Type B pancreatic cell (in vitro differentiated cells): ENCODE measurements around the gene CFDP1. TPM values are rescaled to one million over a fixed set of nuclear protein-coding genes. Genes with fewer than 3 reads are reported as not detected.

Experiments used
- DNase-seq: peaks from one replicate; pipeline ENCODE4 v3.0.0; 2021; ENCODE audit warnings: mixed read lengths; ENCODE audit not compliant: unreplicated experiment; ENCODE audit errors: extremely low spot score
- H3K27ac Mint-ChIP-seq: 2 replicates; pipeline ENCODE4 v1.8.0; 2021; ENCODE audit warnings: mild to moderate bottlenecking, mixed read lengths
- H3K27me3 Mint-ChIP-seq: 2 replicates; pipeline ENCODE4 v1.8.0; 2021; ENCODE audit warnings: mixed read lengths
- H3K36me3 Mint-ChIP-seq: 2 replicates; pipeline ENCODE4 v1.8.0; 2021; ENCODE audit warnings: mixed read lengths
- H3K4me1 Mint-ChIP-seq: one replicate; pipeline ENCODE4 v1.8.0; 2021; ENCODE audit warnings: mixed read lengths; ENCODE audit not compliant: unreplicated experiment
- H3K4me3 Mint-ChIP-seq: 2 replicates; pipeline ENCODE4 v1.8.0; 2021; ENCODE audit warnings: mild to moderate bottlenecking, mixed read lengths
- H3K9me3 Mint-ChIP-seq: 2 replicates; pipeline ENCODE4 v1.8.0; 2021; ENCODE audit warnings: mixed read lengths
- total RNA-seq: library from RNA; stranded (reverse); gene quantifications from 2 replicates; pipeline ENCODE4 v1.2.1, GENCODE V29; 2021; ENCODE audit warnings: low replicate concordance
- TF ChIP-seq, protein P1 (sequence below): fragments of 200-600 bp; sonication (generic); conservative IDR thresholded peaks from 2 replicates; pipeline ENCODE4 v1.5.0; 2021; ENCODE audit warnings: antibody characterized with exemption, mild to moderate bottlenecking

Gene CFDP1
- total RNA-seq, 1 donor from 2014 or later: 84.9 TPM

DNA sequence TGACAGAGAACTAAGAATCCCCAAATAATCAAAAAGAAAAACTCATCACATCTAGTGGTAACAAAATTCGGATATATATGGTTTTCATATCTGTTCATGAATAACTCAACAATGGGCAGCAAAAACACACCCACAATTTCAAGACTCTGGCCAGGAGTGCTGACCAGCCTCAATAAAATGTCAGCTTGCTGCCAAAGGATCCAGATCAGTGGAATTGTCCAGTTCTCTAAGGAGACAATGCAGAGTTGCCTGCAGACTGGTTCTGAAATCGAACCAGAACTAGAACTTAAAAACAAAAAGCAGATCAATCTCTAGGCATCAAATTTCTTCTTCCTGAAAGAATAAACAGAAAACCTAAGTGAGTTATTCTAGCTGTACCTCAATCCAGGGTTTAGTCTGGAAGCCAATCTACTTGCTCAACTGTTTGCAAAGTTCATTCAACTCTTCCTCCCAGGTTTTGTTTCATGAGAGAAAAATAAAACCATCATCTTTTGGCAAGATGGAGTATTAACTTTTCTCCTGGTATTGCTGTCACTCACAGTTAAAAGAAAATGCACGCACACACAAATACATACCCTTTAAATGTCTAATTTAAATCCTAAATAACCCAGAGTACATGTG lies 61.0 kb downstream of the CFDP1 start:
- H3K4me3 Mint-ChIP-seq: no peak overlapping the region
- TF ChIP-seq, protein P1, sequence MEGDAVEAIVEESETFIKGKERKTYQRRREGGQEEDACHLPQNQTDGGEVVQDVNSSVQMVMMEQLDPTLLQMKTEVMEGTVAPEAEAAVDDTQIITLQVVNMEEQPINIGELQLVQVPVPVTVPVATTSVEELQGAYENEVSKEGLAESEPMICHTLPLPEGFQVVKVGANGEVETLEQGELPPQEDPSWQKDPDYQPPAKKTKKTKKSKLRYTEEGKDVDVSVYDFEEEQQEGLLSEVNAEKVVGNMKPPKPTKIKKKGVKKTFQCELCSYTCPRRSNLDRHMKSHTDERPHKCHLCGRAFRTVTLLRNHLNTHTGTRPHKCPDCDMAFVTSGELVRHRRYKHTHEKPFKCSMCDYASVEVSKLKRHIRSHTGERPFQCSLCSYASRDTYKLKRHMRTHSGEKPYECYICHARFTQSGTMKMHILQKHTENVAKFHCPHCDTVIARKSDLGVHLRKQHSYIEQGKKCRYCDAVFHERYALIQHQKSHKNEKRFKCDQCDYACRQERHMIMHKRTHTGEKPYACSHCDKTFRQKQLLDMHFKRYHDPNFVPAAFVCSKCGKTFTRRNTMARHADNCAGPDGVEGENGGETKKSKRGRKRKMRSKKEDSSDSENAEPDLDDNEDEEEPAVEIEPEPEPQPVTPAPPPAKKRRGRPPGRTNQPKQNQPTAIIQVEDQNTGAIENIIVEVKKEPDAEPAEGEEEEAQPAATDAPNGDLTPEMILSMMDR: no peak
- H3K9me3 Mint-ChIP-seq: no peaks in the 10 kb centered on the region
- no peak overlapping the region for H3K27ac Mint-ChIP-seq
- no peaks in the 10 kb centered on the region for H3K27me3 Mint-ChIP-seq
- H3K36me3 Mint-ChIP-seq: peaks cover 4% of the 10 kb centered on the region
- peaks cover 27% of the 10 kb centered on the region for H3K4me1 Mint-ChIP-seq
- no peak for DNase-seq

DNA sequence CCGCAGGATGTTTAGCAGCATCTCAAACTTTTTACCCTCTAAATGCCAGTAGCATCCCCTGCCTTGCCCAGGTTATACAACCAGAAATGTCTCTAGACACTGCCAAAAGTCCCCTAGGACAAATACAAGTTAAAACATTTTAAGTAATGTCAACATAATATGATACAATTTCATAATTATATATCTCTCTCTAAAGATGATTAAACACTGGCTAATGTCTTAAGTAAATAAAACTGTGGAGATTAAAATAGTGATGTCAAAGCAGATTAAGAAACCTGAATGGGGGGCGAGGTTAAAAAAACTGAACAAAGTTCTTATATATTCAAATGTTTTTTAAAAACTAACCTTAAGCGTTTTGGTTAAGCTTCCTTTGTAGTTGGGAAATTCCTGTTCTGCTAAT lies 62.1 kb downstream of the CFDP1 start:
- H3K27me3 Mint-ChIP-seq: no peaks in the 10 kb centered on the region
- peaks cover 15% of the 10 kb centered on the region for H3K4me1 Mint-ChIP-seq

DNA sequence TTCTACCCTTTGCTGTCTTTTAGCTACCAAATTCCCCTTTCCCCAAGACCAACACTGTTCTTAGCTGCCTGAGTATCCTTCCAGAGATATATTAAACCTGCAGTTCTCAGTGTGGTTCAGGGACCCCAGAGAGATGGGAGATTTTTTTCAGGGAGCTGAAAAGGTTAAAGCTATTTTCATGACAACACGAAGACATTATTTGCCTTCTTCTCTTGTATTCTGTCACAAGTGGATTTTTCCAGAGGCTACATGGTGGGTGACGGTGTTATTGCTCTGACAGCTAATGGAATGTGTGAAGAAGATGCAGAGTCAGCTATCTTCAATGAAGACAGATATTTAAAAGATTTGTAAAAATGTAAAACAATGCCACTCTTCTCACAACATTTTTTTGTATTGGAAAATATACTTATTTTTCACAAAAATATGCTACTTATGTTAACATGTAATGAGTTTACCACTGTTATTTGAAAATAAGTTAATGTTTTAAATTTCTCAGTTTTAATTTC lies 69.0 kb downstream of the CFDP1 start:
- TF ChIP-seq, protein P1: no peak
- no peaks in the 10 kb centered on the region for H3K4me1 Mint-ChIP-seq
- no peaks in the 10 kb centered on the region for H3K9me3 Mint-ChIP-seq
- H3K4me3 Mint-ChIP-seq: no peak overlapping the region
- no peak overlapping the region for H3K27ac Mint-ChIP-seq
- no peak for DNase-seq
- H3K27me3 Mint-ChIP-seq: no peaks in the 10 kb centered on the region
- peaks cover 18% of the 10 kb centered on the region for H3K36me3 Mint-ChIP-seq

More for the DNA sequence above, 62.1 kb downstream of the CFDP1 start:
- no peak for DNase-seq
- H3K36me3 Mint-ChIP-seq: peaks cover 7% of the 10 kb centered on the region
- no peak overlapping the region for H3K27ac Mint-ChIP-seq
- TF ChIP-seq, protein P1: no peak
- H3K9me3 Mint-ChIP-seq: no peaks in the 10 kb centered on the region
- H3K4me3 Mint-ChIP-seq: no peak overlapping the region

DNA sequence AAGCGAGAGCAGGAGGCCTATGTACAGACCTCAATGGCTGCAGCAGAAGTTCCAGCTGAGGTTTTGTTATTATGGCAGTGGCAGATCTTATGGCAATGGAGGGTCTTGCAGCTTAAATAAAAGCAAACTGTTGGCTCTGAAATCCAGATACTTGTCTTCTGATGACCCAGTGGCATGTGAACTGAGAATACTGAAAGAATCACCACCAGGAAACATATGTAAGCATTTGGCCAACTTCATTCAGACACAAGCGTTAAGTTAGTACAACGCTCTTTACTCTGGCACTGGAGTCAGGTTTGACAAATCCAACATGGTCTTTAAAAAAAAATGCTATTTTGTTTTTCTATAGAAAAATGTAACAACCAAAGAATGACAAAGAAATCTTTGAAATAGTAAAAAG lies 70.5 kb downstream of the CFDP1 start:
- Mint-ChIP-seq H3K4me1 (no peaks in the 10 kb centered on the region), H3K36me3 (peaks cover 18% of the 10 kb centered on the region), H3K9me3 (no peaks in the 10 kb centered on the region), H3K27me3 (no peaks in the 10 kb centered on the region), H3K27ac (no peak overlapping the region), H3K4me3 (no peak overlapping the region)
- DNase-seq: no peak
- TF ChIP-seq, protein P1: no peak

DNA sequence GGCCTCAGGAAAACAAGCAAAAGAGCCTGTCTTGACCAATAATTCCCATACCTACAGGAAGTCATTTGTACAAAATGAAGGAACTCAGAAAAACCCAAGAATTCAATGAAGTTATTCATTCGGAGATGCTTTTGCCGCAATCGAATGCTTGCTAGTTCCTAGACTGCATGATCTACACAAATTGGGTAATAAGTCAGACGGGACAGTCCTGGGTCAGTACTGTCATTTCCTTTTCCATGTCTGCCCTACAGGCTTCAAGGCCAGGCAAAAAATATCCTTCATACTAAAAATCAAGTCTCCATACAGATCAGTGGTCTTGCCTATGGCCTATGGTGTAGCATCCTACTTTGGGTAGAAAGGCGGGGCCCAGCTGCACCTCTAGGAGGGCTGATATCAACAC lies 71.4 kb downstream of the CFDP1 start:
- Mint-ChIP-seq H3K27ac (no peak overlapping the region), H3K9me3 (no peaks in the 10 kb centered on the region), H3K27me3 (no peaks in the 10 kb centered on the region), H3K4me3 (no peak overlapping the region), H3K36me3 (peaks cover 18% of the 10 kb centered on the region), H3K4me1 (no peaks in the 10 kb centered on the region)
- TF ChIP-seq, protein P1: no peak
- no peak for DNase-seq
